Measurements from ENCODE around the gene CCT6A.
"Not testable (repeated sequence)": the region's sequence is repeated elsewhere in the genome, so short reads cannot be mapped to it uniquely, and the experiment has no call there.

The CCT6A gene, protein sequence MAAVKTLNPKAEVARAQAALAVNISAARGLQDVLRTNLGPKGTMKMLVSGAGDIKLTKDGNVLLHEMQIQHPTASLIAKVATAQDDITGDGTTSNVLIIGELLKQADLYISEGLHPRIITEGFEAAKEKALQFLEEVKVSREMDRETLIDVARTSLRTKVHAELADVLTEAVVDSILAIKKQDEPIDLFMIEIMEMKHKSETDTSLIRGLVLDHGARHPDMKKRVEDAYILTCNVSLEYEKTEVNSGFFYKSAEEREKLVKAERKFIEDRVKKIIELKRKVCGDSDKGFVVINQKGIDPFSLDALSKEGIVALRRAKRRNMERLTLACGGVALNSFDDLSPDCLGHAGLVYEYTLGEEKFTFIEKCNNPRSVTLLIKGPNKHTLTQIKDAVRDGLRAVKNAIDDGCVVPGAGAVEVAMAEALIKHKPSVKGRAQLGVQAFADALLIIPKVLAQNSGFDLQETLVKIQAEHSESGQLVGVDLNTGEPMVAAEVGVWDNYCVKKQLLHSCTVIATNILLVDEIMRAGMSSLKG

GRCh38 chr7:56051339-56052191 is at the start of gene CCT6A, which contains the start of gene PSPH:
Gene CCT6A, plus strand, starts transcription at chr7:56051765. Its CDS starts 84 bp downstream, at chr7:56051849.
Gene PSPH, minus strand, starts transcription at chr7:56051444. Its CDS starts 30,232 bp downstream, at chr7:56021212.
- in situ Hi-C loops (cut with MboI; ENCODE audit: low sequenced_read_pairs, unreplicated experiment), result no loop called here
- no peak for TF ChIP-seq CTCF (IDR thresholded peaks at IDR 0.05; ENCODE audit: borderline replicate concordance, control extremely low read depth, extremely low read depth, insufficient read depth, missing control alignments)
- DNase-seq (ENCODE audit: low spot score), result peak; percentile 96

GRCh38 chr7:56003749-56004148 is 47.8 kb upstream of the CCT6A start:
- in situ Hi-C loops (cut with MboI; ENCODE audit: low sequenced_read_pairs, unreplicated experiment), result loop anchor here (25.0 kb wide), 1 partner anchor 109 kb away; the partner anchor contains the start of genes CHCHD2 and NUPR2
- TF ChIP-seq CTCF (IDR thresholded peaks at IDR 0.05; ENCODE audit: borderline replicate concordance, control extremely low read depth, extremely low read depth, insufficient read depth, missing control alignments), result no peak
- DNase-seq (ENCODE audit: low spot score), result no peak

DNA sequence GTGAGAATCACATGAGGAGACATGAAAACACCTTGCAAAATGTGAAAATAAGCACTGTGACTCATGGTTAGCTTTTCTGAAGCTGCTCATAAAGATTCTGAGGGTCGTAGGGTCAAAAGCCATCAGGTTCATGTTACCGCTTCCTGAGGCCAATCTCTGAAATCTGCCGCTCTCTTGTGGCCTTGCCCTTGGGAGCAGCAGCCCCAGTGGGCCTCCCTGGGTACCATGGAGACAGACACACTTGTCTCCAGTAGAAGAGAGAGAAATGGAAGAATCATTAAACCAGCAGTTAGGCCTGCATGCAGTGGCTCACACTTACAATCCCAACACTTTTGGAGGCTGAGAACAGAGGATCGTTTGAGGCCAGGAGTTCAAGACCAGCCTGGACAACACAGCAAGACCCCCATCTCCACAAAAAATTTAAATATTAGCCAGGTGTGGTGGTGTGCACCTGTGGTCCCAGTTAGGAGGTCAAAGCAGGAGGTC is 44.4 kb upstream of the CCT6A start:
- no peak for DNase-seq (ENCODE audit: low spot score)
- in situ Hi-C loops (cut with MboI; ENCODE audit: low sequenced_read_pairs, unreplicated experiment), result loop anchor here (25.0 kb wide), 1 partner anchor 105 kb away; the partner anchor contains the start of genes CHCHD2 and NUPR2
- TF ChIP-seq CTCF (IDR thresholded peaks at IDR 0.05; ENCODE audit: borderline replicate concordance, control extremely low read depth, extremely low read depth, insufficient read depth, missing control alignments), result no peak

DNA sequence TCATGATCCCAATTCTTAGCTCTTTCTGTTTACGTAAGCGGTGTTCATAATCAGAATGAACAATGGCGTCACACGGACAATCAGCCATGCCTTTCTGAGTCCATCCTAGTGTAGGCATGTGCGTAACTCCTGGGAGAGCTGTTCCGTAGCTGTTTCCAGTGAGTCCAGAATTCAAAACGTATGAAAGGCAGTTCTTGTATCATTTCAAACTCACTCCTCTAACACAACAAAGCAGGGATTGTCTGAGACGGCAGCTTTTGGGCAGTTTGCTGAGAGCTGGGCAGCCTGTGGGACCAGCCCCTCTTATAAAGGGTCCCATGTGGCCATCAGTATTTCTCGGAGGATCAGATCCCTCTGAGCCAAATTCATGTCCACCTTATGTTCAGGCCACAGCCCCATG is 43.7 kb upstream of the CCT6A start:
- DNase-seq (ENCODE audit: low spot score), result no peak
- in situ Hi-C loops (cut with MboI; ENCODE audit: low sequenced_read_pairs, unreplicated experiment), result loop anchor here (25.0 kb wide), 1 partner anchor 104 kb away; the partner anchor contains the start of genes CHCHD2 and NUPR2
- TF ChIP-seq CTCF (IDR thresholded peaks at IDR 0.05; ENCODE audit: borderline replicate concordance, control extremely low read depth, extremely low read depth, insufficient read depth, missing control alignments), result no peak

DNA sequence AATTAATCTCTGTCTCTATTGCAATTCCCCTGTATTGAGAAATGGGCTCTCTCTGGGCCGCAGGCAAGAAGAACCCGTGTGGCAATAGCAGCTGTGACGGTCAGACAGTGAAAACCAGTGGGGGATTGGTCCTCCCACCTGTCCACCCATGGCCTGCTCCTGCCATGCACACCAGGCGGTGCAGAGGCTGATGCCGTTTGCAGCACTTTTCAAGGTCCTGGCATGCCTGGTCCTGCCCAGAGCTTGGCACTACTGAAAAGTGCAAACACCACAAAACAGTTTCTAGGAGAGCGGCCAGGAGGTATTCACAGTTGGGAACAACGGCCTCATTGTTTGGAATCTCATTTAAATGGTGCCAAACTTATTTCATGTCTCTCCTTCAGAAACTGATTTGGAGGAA is 41.9 kb upstream of the CCT6A start:
- DNase-seq (ENCODE audit: low spot score), result no peak
- in situ Hi-C loops (cut with MboI; ENCODE audit: low sequenced_read_pairs, unreplicated experiment), result loop anchor here (25.0 kb wide), 1 partner anchor 103 kb away; the partner anchor contains the start of genes CHCHD2 and NUPR2
- TF ChIP-seq CTCF (IDR thresholded peaks at IDR 0.05; ENCODE audit: borderline replicate concordance, control extremely low read depth, extremely low read depth, insufficient read depth, missing control alignments), result no peak

DNA sequence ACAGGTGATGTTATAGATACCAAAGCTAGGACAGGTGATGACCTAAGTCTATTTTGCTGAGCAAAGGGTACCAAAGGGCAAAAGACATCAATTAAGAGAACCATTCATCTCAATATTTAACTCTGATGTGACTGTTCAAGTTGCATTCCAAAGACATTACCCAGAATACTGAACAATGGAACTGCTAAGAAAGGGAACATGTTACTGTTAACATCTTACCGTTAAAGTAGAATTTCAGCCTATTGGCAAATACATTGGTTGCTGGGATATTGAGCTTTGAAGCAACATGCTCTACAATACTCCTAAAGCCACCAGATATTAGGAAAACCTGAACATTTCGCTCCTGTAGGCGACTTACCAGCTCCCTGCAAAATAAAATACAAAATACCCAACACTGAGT is 34.5 kb upstream of the CCT6A start:
- in situ Hi-C loops (cut with MboI; ENCODE audit: low sequenced_read_pairs, unreplicated experiment), result loop anchor here (25.0 kb wide), 1 partner anchor 95 kb away; the partner anchor contains the start of genes CHCHD2 and NUPR2
- not testable (repeated sequence) for DNase-seq (ENCODE audit: low spot score)
